G401 (cell line): ENCODE results near the gene GOLGA7B. TPM values are rescaled to one million over a fixed set of nuclear protein-coding genes. Genes with fewer than 3 reads are reported as not detected.

ENCODE experiments used
- DNase-seq: peaks from one replicate; pipeline ENCODE4 v3.0.0-alpha.2; 2015; ENCODE audit warnings: low spot score
- in situ Hi-C: cut with HindIII; loops from 2 replicates; pipeline ENCODE4 v1.10.0; 2016; ENCODE audit warnings: low sequenced_read_pairs, mixed read lengths
- total RNA-seq: library from RNA; depleted of rRNA; stranded (reverse); fragments of >200 nt; shearing (Covaris generic); gene quantifications from 2 replicates; pipeline ENCODE4 v1.2.3, GENCODE V29; 2014

Gene GOLGA7B
- total RNA-seq, 1 experiment from 2014 or later: not detected

- in situ Hi-C loops: no loop called here
- no peak for DNase-seq
These were observed 39.1 kb downstream of the GOLGA7B start for GRCh38 chr10:97888641-97889262.

- in situ Hi-C loops: no loop called here
- DNase-seq: no peak
These were observed 40.0 kb downstream of the GOLGA7B start for GRCh38 chr10:97889461-97890265.

GRCh38 chr10:97891497-97892167 is 42.0 kb downstream of the GOLGA7B start:
- DNase-seq: no peak
- in situ Hi-C loops: no loop called here

- DNase-seq: no peak
- in situ Hi-C loops: no loop called here
These were observed 42.9 kb downstream of the GOLGA7B start for GRCh38 chr10:97892506-97892905.

- in situ Hi-C loops: no loop called here
These were observed 43.3 kb downstream of the GOLGA7B start for GRCh38 chr10:97892939-97893338.

GRCh38 chr10:97894092-97894491 is 44.4 kb downstream of the GOLGA7B start:
- in situ Hi-C loops: no loop called here

More at GRCh38 chr10:97892939-97893338, 43.3 kb downstream of the GOLGA7B start:
- no peak for DNase-seq

GRCh38 chr10:97895084-97895483 is 45.4 kb downstream of the GOLGA7B start:
- no peak for DNase-seq
- in situ Hi-C loops: no loop called here

More at GRCh38 chr10:97894092-97894491, 44.4 kb downstream of the GOLGA7B start:
- DNase-seq: no peak

GRCh38 chr10:97895915-97896314 is 46.3 kb downstream of the GOLGA7B start:
- no peak for DNase-seq
- in situ Hi-C loops: no loop called here

- DNase-seq: no peak
- in situ Hi-C loops: no loop called here
These were observed 47.2 kb downstream of the GOLGA7B start for GRCh38 chr10:97896756-97897358.

GRCh38 chr10:97898429-97898828 is 48.8 kb downstream of the GOLGA7B start:
- DNase-seq: no peak
- in situ Hi-C loops: no loop called here

- in situ Hi-C loops: no loop called here
- DNase-seq: no peak
These were observed 51.7 kb downstream of the GOLGA7B start for GRCh38 chr10:97901381-97901780.

GRCh38 chr10:97903128-97904017 is 53.7 kb downstream of the GOLGA7B start:
- peak; percentile 81 for DNase-seq
- in situ Hi-C loops: no loop called here

- in situ Hi-C loops: no loop called here
- DNase-seq: no peak
These were observed 54.4 kb downstream of the GOLGA7B start for GRCh38 chr10:97904018-97904381.

- DNase-seq: no peak
- in situ Hi-C loops: no loop called here
These were observed 54.9 kb downstream of the GOLGA7B start for GRCh38 chr10:97904576-97904975.

- in situ Hi-C loops: no loop called here
- no peak for DNase-seq
These were observed 55.6 kb downstream of the GOLGA7B start for GRCh38 chr10:97905276-97905675.

GRCh38 chr10:97907211-97907610 is 57.6 kb downstream of the GOLGA7B start:
- in situ Hi-C loops: no loop called here
- DNase-seq: no peak

GRCh38 chr10:97907830-97908229 is 58.2 kb downstream of the GOLGA7B start:
- in situ Hi-C loops: no loop called here
- no peak for DNase-seq

- no peak for DNase-seq
- in situ Hi-C loops: no loop called here
These were observed 61.0 kb downstream of the GOLGA7B start for GRCh38 chr10:97910661-97911060.

- no peak for DNase-seq
- in situ Hi-C loops: no loop called here
These were observed 61.6 kb downstream of the GOLGA7B start for GRCh38 chr10:97911217-97911616.
